Measurements from ENCODE around the gene ZFAND6.

DNA sequence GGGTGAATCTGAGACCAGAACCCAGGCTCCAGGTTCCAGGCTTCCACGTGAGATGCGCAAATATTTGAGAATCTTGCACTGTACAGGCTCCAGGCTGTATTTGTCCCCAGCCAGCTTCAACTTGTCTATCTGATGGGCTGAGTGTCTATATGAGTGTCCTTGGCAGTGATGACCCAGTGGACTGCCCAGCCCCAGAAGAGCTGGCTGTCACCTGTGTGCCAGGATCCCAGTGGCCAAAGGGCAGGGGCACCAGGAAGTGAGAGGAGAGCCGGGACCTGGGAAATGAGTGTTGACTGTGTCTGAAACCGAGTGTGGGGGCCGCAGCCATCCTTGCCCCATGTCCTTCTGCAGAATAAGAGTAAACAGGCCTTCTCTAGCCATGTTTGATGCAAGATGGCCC is 103.7 kb downstream of the ZFAND6 start:
- TF ChIP-seq, protein P1, sequence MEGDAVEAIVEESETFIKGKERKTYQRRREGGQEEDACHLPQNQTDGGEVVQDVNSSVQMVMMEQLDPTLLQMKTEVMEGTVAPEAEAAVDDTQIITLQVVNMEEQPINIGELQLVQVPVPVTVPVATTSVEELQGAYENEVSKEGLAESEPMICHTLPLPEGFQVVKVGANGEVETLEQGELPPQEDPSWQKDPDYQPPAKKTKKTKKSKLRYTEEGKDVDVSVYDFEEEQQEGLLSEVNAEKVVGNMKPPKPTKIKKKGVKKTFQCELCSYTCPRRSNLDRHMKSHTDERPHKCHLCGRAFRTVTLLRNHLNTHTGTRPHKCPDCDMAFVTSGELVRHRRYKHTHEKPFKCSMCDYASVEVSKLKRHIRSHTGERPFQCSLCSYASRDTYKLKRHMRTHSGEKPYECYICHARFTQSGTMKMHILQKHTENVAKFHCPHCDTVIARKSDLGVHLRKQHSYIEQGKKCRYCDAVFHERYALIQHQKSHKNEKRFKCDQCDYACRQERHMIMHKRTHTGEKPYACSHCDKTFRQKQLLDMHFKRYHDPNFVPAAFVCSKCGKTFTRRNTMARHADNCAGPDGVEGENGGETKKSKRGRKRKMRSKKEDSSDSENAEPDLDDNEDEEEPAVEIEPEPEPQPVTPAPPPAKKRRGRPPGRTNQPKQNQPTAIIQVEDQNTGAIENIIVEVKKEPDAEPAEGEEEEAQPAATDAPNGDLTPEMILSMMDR (IDR thresholded peaks at IDR 0.05; ENCODE audit: low read depth, low read length, missing input control): no peak
- TF ChIP-seq GABPA (IDR thresholded peaks at IDR 0.05 in 1 of 2, conservative IDR thresholded peaks at IDR 0.05 in 1 of 2): peak in 1 of 2 donors; percentile 67
- TF ChIP-seq SP1 (IDR thresholded peaks at IDR 0.05): peak; percentile 98
- TF ChIP-seq TAF1 (conservative IDR thresholded peaks at IDR 0.05): no peak
- TF ChIP-seq FOXA1 (IDR thresholded peaks at IDR 0.05): peak; percentile 86

All from liver (tissue), 3 donors.